Type B pancreatic cell (in vitro differentiated cells): Measurements from ENCODE around the gene HMGN1. TPM values are rescaled to one million over a fixed set of nuclear protein-coding genes. Genes with fewer than 3 reads are reported as not detected.
A peak's percentile ranks its signal among the peaks of the same experiment; 100 is the strongest.

Source experiments
- DNase-seq: peaks from one replicate; pipeline ENCODE4 v3.0.0; 2021; ENCODE audit warnings: mixed read lengths; ENCODE audit not compliant: unreplicated experiment; ENCODE audit errors: extremely low spot score
- H3K27ac Mint-ChIP-seq: 2 replicates; pipeline ENCODE4 v1.8.0; 2021; ENCODE audit warnings: mild to moderate bottlenecking, mixed read lengths
- H3K27me3 Mint-ChIP-seq: 2 replicates; pipeline ENCODE4 v1.8.0; 2021; ENCODE audit warnings: mixed read lengths
- H3K36me3 Mint-ChIP-seq: 2 replicates; pipeline ENCODE4 v1.8.0; 2021; ENCODE audit warnings: mixed read lengths
- H3K4me1 Mint-ChIP-seq: one replicate; pipeline ENCODE4 v1.8.0; 2021; ENCODE audit warnings: mixed read lengths; ENCODE audit not compliant: unreplicated experiment
- H3K4me3 Mint-ChIP-seq: 2 replicates; pipeline ENCODE4 v1.8.0; 2021; ENCODE audit warnings: mild to moderate bottlenecking, mixed read lengths
- H3K9me3 Mint-ChIP-seq: 2 replicates; pipeline ENCODE4 v1.8.0; 2021; ENCODE audit warnings: mixed read lengths
- CTCF ChIP-seq: fragments of 200-600 bp; sonication (generic); conservative IDR thresholded peaks from 2 replicates; pipeline ENCODE4 v1.5.0; 2021; ENCODE audit warnings: antibody characterized with exemption, mild to moderate bottlenecking
- long read RNA-seq: library from polyadenylated mRNA; unstranded; transcript quantifications from one replicate; pipeline ENCODE4 v2.0.0, GENCODE V29; 2020
- total RNA-seq: library from RNA; stranded (reverse); gene quantifications from 2 replicates; pipeline ENCODE4 v1.2.1, GENCODE V29; 2021; ENCODE audit warnings: low replicate concordance

HMGN1 gene
- total RNA-seq: 466 and 479 TPM in 2 replicates
- long read RNA-seq, transcript HMGN1-204 (6 exons, 1,383 nt): major isoform, 1,371 of 1,522 reads
- long read RNA-seq, transcript HMGN1-205 (7 exons, 850 nt): minor isoform, 8 of 1,522 reads
- long read RNA-seq, transcript HMGN1-207 (7 exons, 1,045 nt): minor isoform, 11 of 1,522 reads
- long read RNA-seq, transcript HMGN1-201 (7 exons, 1,303 nt): minor isoform, 15 of 1,522 reads
- long read RNA-seq, partial matches to known transcripts: 56 of 1,522 reads
- long read RNA-seq, other reads (novel, unspliced or antisense): 51 of 1,522 reads

- H3K4me1 Mint-ChIP-seq: peaks cover 26% of the 10 kb centered on the region
- no peaks in the 10 kb centered on the region for H3K27me3 Mint-ChIP-seq
- H3K4me3 Mint-ChIP-seq: peak within 1 kb of the TSS; percentile 96
- H3K9me3 Mint-ChIP-seq: no peaks in the 10 kb centered on the region
- H3K36me3 Mint-ChIP-seq: peaks cover 33% of the 10 kb centered on the region
- peak within 1 kb of the TSS; percentile 99 for H3K27ac Mint-ChIP-seq
- TF ChIP-seq CTCF: no peak
- peak; percentile 93 for DNase-seq
These were observed at the start of gene HMGN1 for GRCh38 chr21:39348355-39349210. Gene HMGN1 (minus strand): TSS chr21:39349088. CDS start chr21:39348917, 171 bp downstream.

GRCh38 chr21:39397646-39398385, 48.9 kb upstream of the HMGN1 start:
- Mint-ChIP-seq H3K9me3 (no peaks in the 10 kb centered on the region), H3K4me1 (peaks cover 6% of the 10 kb centered on the region), H3K27ac (no peak overlapping the region), H3K4me3 (no peak overlapping the region), H3K27me3 (no peaks in the 10 kb centered on the region), H3K36me3 (peaks cover 21% of the 10 kb centered on the region)
- no peak for DNase-seq
- TF ChIP-seq CTCF: no peak

GRCh38 chr21:39392981-39393380, 44.1 kb upstream of the HMGN1 start:
- no peaks in the 10 kb centered on the region for H3K27me3 Mint-ChIP-seq
- H3K36me3 Mint-ChIP-seq: peaks cover 18% of the 10 kb centered on the region
- H3K9me3 Mint-ChIP-seq: no peaks in the 10 kb centered on the region
- DNase-seq: no peak
- H3K4me1 Mint-ChIP-seq: peaks cover 16% of the 10 kb centered on the region
- no peak for TF ChIP-seq CTCF
- no peak overlapping the region for H3K4me3 Mint-ChIP-seq
- no peak overlapping the region for H3K27ac Mint-ChIP-seq

GRCh38 chr21:39390212-39390765, 41.4 kb upstream of the HMGN1 start:
- TF ChIP-seq CTCF: peak; percentile 46
- H3K9me3 Mint-ChIP-seq: no peaks in the 10 kb centered on the region
- no peak overlapping the region for H3K4me3 Mint-ChIP-seq
- DNase-seq: no peak
- peaks cover 15% of the 10 kb centered on the region for H3K36me3 Mint-ChIP-seq
- H3K27ac Mint-ChIP-seq: peak overlapping the region; percentile 21
- H3K27me3 Mint-ChIP-seq: no peaks in the 10 kb centered on the region
- peaks cover 16% of the 10 kb centered on the region for H3K4me1 Mint-ChIP-seq

- peaks cover 10% of the 10 kb centered on the region for H3K36me3 Mint-ChIP-seq
- no peaks in the 10 kb centered on the region for H3K27me3 Mint-ChIP-seq
- H3K9me3 Mint-ChIP-seq: no peaks in the 10 kb centered on the region
- no peak for DNase-seq
- H3K4me3 Mint-ChIP-seq: peak overlapping the region; percentile 90
- H3K27ac Mint-ChIP-seq: peak overlapping the region; percentile 80
- TF ChIP-seq CTCF: peak; percentile 17
- peaks cover 16% of the 10 kb centered on the region for H3K4me1 Mint-ChIP-seq
These were observed 39.9 kb upstream of the HMGN1 start for GRCh38 chr21:39388811-39389155.
